Caco-2 (cell line): ENCODE data around the gene TMEM18. TPM values are rescaled to one million over a fixed set of nuclear protein-coding genes. Genes with fewer than 3 reads are reported as not detected.

ENCODE experiments used
- BruUV-seq: library from RNA; stranded (reverse); fragments of 400-500 nt; replicated peaks from 2 replicates; lab custom pipeline; 2021; lab: Mats Ljungman, UMichigan
- CTCF ChIA-PET: fragments of 300-600 bp; sonication (Branson Sonifier 250); formaldehyde crosslinking; loops from one replicate; lab custom pipeline; 2022; ENCODE audit warnings: antibody characterized with exemption; lab: Charles Lee
- POLR2A ChIA-PET: fragments of 300-600 bp; sonication (Branson Sonifier 250); formaldehyde crosslinking; loops from one replicate; lab custom pipeline; 2022; ENCODE audit warnings: antibody characterized with exemption; lab: Charles Lee
- DNase-seq, 2 experiments: peaks; one replicate each; pipeline versions ENCODE4 v3.0.0 to v3.0.0-alpha.2; 2020 to 2022
- H3K27me3 ChIP-seq: replicated peaks from 2 replicates; pipeline ENCODE4 v1.6.0; 2011; ENCODE audit warnings: low read length; ENCODE audit not compliant: control insufficient read depth, insufficient read depth
- H3K36me3 ChIP-seq: 2 replicates; pipeline ENCODE4 v1.5.1; 2011; ENCODE audit warnings: low read length; ENCODE audit not compliant: control insufficient read depth, insufficient read depth
- H3K4me1 ChIP-seq: fragments of 250-450 bp; sonication (Bioruptor Pico); 2 replicates; pipeline ENCODE4 v1.5.1; 2020; ENCODE audit warnings: mild to moderate bottlenecking
- H3K4me3 ChIP-seq: 2 replicates; pipeline ENCODE4 v1.5.1; 2011; ENCODE audit warnings: low read depth, mild to moderate bottlenecking, control low read depth, low read length
- H3K9me3 ChIP-seq: fragments of 250-450 bp; sonication (Bioruptor Pico); 2 replicates; pipeline ENCODE4 v1.5.1; 2020; ENCODE audit warnings: mild to moderate bottlenecking, moderate library complexity
- H3K27ac Mint-ChIP-seq: one replicate; pipeline ENCODE4 v1.8.0; 2022; ENCODE audit warnings: mixed read lengths; ENCODE audit not compliant: unreplicated experiment
- H3K27me3 Mint-ChIP-seq: one replicate; pipeline ENCODE4 v1.8.0; 2022; ENCODE audit warnings: mixed read lengths; ENCODE audit not compliant: insufficient read depth, unreplicated experiment
- H3K36me3 Mint-ChIP-seq: one replicate; pipeline ENCODE4 v1.8.0; 2022; ENCODE audit warnings: mild to moderate bottlenecking, mixed read lengths; ENCODE audit not compliant: insufficient read depth, unreplicated experiment
- H3K4me1 Mint-ChIP-seq: one replicate; pipeline ENCODE4 v1.8.0; 2022; ENCODE audit warnings: low read depth, mixed read lengths; ENCODE audit not compliant: unreplicated experiment
- H3K4me3 Mint-ChIP-seq: one replicate; pipeline ENCODE4 v1.8.0; 2022; ENCODE audit warnings: mild to moderate bottlenecking, moderate library complexity, mixed read lengths; ENCODE audit not compliant: unreplicated experiment
- H3K9me3 Mint-ChIP-seq: one replicate; pipeline ENCODE4 v1.8.0; 2022; ENCODE audit warnings: mixed read lengths; ENCODE audit not compliant: unreplicated experiment
- intact Hi-C: fragments of 100-400 bp; cut with micrococcal nuclease; formaldehyde crosslinking; loops from one replicate; pipeline ENCODE4 v1.10.0; 2022; ENCODE audit not compliant: unreplicated experiment
- total RNA-seq: library from RNA; stranded (reverse); gene quantifications from 2 replicates; pipeline ENCODE4 v1.2.3, GENCODE V29; 2022
- TF ChIP-seq, protein P1 (sequence below), 2 experiments: fragments of 200-600 bp in 1 of 2; IDR thresholded peaks; 1 replicate in 1 of 2; 2 replicates in 1 of 2; pipeline versions ENCODE4 v1.5.1 to v1.8.0; 2011 to 2022; ENCODE audit warnings: antibody characterized with exemption in 1 of 2, control low read depth in 1 of 2, inconsistent platforms in 1 of 2, low read depth in 1 of 2, low read length in 1 of 2, mild to moderate bottlenecking in 1 of 2, moderate library complexity in 1 of 2; ENCODE audit not compliant: insufficient read depth in 1 of 2, severe bottlenecking in 1 of 2, unreplicated experiment in 1 of 2

TMEM18 gene
- total RNA-seq, 1 experiment from 2014 or later, result 22.9 TPM

DNA sequence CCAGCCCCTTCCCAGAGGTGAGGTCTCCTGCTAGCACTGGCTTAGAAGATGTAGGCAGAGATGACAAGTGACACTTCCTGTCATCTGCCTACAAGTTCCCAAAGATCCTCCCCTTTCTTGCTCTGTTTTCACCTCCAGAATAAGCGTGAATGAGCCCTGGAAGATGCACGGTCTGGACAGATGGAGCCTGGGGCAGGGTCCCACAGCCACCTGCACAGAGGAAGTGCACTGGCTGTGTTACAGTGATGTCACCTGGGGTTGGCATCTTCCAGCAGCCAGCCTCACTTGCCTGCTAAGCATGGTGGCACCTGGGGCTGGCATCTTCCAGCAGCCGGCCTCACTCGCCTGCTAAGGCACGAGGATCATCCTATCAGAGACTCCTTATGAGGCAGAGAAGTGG, 32.3 kb downstream of the TMEM18 start:
- Histone ChIP-seq H3K36me3 (no peaks in the 10 kb centered on the region), H3K4me3 (no peak overlapping the region), H3K27me3 (no peaks in the 10 kb centered on the region), H3K9me3 (no peaks in the 10 kb centered on the region), H3K4me1 (no peaks in the 10 kb centered on the region)
- Mint-ChIP-seq H3K4me3 (no peak overlapping the region), H3K36me3 (no peaks in the 10 kb centered on the region), H3K9me3 (no peaks in the 10 kb centered on the region), H3K4me1 (no peaks in the 10 kb centered on the region), H3K27ac (no peak overlapping the region), H3K27me3 (peaks cover 6% of the 10 kb centered on the region)
- intact Hi-C loops, result no loop called here
- DNase-seq, result no peak
- no TSS peak for BruUV-seq
- TF ChIP-seq, protein P1, sequence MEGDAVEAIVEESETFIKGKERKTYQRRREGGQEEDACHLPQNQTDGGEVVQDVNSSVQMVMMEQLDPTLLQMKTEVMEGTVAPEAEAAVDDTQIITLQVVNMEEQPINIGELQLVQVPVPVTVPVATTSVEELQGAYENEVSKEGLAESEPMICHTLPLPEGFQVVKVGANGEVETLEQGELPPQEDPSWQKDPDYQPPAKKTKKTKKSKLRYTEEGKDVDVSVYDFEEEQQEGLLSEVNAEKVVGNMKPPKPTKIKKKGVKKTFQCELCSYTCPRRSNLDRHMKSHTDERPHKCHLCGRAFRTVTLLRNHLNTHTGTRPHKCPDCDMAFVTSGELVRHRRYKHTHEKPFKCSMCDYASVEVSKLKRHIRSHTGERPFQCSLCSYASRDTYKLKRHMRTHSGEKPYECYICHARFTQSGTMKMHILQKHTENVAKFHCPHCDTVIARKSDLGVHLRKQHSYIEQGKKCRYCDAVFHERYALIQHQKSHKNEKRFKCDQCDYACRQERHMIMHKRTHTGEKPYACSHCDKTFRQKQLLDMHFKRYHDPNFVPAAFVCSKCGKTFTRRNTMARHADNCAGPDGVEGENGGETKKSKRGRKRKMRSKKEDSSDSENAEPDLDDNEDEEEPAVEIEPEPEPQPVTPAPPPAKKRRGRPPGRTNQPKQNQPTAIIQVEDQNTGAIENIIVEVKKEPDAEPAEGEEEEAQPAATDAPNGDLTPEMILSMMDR (IDR thresholded peaks at IDR 0.05; ENCODE audit: insufficient read depth in 1 of 2, low read depth in 1 of 2, low read length in 1 of 2, severe bottlenecking in 1 of 2, unreplicated experiment in 1 of 2), result no peak
- ChIA-PET POLR2A (no interaction called here), CTCF (no interaction called here)

GRCh38 chr2:643761-644160, 33.4 kb downstream of the TMEM18 start:
- Histone ChIP-seq H3K27me3 (no peaks in the 10 kb centered on the region), H3K4me1 (no peaks in the 10 kb centered on the region), H3K9me3 (no peaks in the 10 kb centered on the region), H3K4me3 (no peak overlapping the region), H3K36me3 (no peaks in the 10 kb centered on the region)
- no peak for DNase-seq
- H3K27me3 Mint-ChIP-seq, result peaks cover 6% of the 10 kb centered on the region
- no peak overlapping the region for H3K4me3 Mint-ChIP-seq
- no TSS peak for BruUV-seq
- H3K27ac Mint-ChIP-seq, result no peak overlapping the region
- intact Hi-C loops, result no loop called here
- H3K36me3 Mint-ChIP-seq, result no peaks in the 10 kb centered on the region
- H3K4me1 Mint-ChIP-seq, result no peaks in the 10 kb centered on the region
- TF ChIP-seq, protein P1 (IDR thresholded peaks at IDR 0.05; ENCODE audit: insufficient read depth in 1 of 2, low read depth in 1 of 2, low read length in 1 of 2, severe bottlenecking in 1 of 2, unreplicated experiment in 1 of 2), result no peak
- CTCF ChIA-PET, result no interaction called here
- H3K9me3 Mint-ChIP-seq, result no peaks in the 10 kb centered on the region
- POLR2A ChIA-PET, result no interaction called here

GRCh38 chr2:643334-643733, 33.9 kb downstream of the TMEM18 start:
- no TSS peak for BruUV-seq
- Mint-ChIP-seq H3K27ac (no peak overlapping the region), H3K9me3 (no peaks in the 10 kb centered on the region), H3K4me3 (no peak overlapping the region), H3K36me3 (no peaks in the 10 kb centered on the region), H3K27me3 (peaks cover 6% of the 10 kb centered on the region), H3K4me1 (no peaks in the 10 kb centered on the region)
- TF ChIP-seq, protein P1 (IDR thresholded peaks at IDR 0.05; ENCODE audit: insufficient read depth in 1 of 2, low read depth in 1 of 2, low read length in 1 of 2, severe bottlenecking in 1 of 2, unreplicated experiment in 1 of 2), result no peak
- intact Hi-C loops, result no loop called here
- H3K4me1 ChIP-seq, result no peaks in the 10 kb centered on the region
- H3K27me3 ChIP-seq, result no peaks in the 10 kb centered on the region
- DNase-seq, result no peak
- no peak overlapping the region for H3K4me3 ChIP-seq
- no peaks in the 10 kb centered on the region for H3K9me3 ChIP-seq
- POLR2A ChIA-PET, result no interaction called here
- CTCF ChIA-PET, result no interaction called here
- no peaks in the 10 kb centered on the region for H3K36me3 ChIP-seq
